Measurements from ENCODE around the gene TTLL13.
"Not testable (repeated sequence)": the region's sequence is repeated elsewhere in the genome, so short reads cannot be mapped to it uniquely, and the experiment has no call there.

TTLL13 gene

DNA sequence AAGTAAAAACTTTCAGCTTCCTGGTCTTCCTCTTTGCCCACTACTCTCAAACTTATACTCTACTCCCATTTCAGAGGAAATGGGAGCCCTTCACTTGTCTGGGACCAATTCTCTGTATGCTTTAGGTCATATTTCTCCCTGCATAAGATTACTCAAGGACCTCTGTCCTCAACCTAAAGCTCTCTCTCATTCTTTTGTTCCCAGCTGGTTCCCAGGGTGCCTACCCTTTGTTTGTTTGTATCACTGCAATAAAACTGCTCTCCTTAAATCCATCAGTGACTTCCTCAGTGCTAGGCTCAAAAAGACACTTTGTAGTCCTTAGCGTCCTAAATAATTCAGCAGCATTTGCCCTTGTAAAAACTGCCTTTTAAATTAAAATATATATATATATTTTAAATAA, 19.1 kb downstream of the TTLL13 start:
- no peak overlapping the region for H3K4me3 ChIP-seq (ENCODE audit: low read length)
- no peak for TF ChIP-seq ZNF274 (IDR thresholded peaks at IDR 0.05; ENCODE audit: low read depth, low read length)

- no peak for TF ChIP-seq ZNF274 (IDR thresholded peaks at IDR 0.05; ENCODE audit: low read depth, low read length)
- no peak overlapping the region for H3K4me3 ChIP-seq (ENCODE audit: low read length)
These were observed 21.3 kb downstream of the TTLL13 start for GRCh38 chr15:90270502-90271150.

DNA sequence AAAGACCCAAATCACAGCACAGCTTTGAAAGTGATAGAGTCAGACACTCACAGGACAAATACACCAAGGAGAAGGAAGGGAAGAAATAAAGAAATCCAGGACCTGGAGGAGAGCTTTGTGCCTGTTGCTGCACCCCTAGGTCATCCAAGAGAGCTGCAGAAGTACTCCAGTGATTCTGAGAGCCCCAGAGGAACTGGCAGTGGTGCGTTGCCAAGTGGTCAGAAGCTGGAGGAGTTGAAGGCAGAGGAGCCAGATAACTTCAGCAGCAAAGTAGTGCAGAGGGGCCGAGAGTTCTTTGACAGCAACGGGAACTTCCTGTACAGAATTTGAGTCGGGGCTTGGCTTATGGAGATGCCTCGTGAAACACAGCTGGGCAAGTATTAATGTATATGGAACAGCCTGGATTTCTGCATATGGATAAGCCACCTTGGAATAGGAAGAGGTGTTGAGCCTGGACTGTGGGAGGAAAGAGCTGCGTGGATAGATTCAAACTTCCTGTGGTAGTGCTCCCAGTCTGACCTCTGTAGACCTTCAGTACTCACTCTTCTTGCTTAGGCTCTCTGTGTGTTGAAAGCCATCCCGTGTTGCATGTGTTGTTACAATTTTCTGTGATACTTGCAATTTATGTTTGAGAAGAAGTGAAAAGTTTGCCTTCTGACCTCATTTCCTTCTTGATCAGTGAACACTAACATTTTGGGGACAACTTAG, 22.3 kb downstream of the TTLL13 start:
- TF ChIP-seq ZNF274 (IDR thresholded peaks at IDR 0.05; ENCODE audit: low read depth, low read length): no peak
- H3K4me3 ChIP-seq (ENCODE audit: low read length): no peak overlapping the region

- H3K4me3 ChIP-seq (ENCODE audit: low read length): not testable (repeated sequence)
These were observed 29.1 kb downstream of the TTLL13 start for GRCh38 chr15:90278467-90278866.

DNA sequence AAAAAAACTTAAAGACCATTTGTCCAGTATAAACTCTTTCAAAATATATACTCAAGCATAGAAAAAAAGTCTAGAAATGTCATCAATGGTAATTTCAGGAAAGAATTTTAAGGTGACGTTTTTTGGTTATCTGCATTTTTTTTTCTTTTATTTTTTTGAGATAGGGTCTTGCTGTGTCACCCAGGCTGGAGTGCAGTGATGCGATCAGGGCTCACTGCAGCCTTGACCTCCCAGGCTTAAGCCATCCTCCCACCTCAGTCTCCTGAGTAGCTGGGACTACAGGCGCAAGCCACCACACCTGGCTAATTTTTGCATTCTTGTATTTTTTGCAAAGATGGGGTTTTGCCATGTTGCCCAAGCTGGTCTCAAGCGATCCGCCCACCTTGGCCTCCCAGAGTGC, 31.4 kb downstream of the TTLL13 start:
- not testable (repeated sequence) for H3K4me3 ChIP-seq (ENCODE audit: low read length)

GRCh38 chr15:90281637-90282036, 32.3 kb downstream of the TTLL13 start:
- not testable (repeated sequence) for H3K4me3 ChIP-seq (ENCODE audit: low read length)

DNA sequence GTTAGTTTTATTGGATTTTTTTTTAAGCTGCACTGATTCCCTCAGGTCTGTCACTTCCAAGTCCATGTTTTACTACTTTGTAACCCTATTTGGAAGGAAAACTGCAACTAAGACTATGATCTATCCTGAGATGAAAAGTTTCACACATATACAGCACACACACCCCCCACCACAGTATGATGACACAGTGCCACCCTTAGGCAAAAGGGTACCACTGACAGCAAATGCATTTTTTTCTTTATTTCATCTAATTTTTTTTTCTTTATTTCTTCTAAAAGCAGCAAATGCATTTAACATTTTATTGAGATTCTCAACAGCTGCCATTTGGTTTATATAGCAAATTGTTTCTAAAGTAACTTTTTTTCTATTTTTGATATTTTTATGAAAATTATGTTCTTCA, 37.3 kb downstream of the TTLL13 start:
- H3K4me3 ChIP-seq (ENCODE audit: low read length): no peak overlapping the region
- TF ChIP-seq ZNF274 (IDR thresholded peaks at IDR 0.05; ENCODE audit: low read depth, low read length): no peak

DNA sequence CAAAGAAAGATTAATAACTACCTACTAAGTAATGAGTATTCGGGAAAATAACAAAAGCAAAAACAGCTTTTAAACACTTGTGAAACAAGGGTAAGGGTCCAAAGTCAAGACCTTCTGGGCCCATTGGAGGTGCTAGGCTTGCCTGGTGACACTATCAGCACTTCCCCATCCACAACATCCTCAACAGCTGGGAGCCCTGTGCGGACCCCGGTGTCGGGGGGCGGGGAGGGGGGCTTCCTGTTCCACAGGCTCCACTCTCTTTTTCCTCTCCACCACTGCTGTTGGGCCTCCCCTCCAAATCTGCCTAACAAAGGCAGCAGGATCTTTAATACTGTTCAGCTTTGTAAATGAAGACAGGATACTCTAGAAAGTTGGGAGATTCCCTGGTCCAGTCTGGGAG, 37.7 kb downstream of the TTLL13 start:
- no peak overlapping the region for H3K4me3 ChIP-seq (ENCODE audit: low read length)
- no peak for TF ChIP-seq ZNF274 (IDR thresholded peaks at IDR 0.05; ENCODE audit: low read depth, low read length)

DNA sequence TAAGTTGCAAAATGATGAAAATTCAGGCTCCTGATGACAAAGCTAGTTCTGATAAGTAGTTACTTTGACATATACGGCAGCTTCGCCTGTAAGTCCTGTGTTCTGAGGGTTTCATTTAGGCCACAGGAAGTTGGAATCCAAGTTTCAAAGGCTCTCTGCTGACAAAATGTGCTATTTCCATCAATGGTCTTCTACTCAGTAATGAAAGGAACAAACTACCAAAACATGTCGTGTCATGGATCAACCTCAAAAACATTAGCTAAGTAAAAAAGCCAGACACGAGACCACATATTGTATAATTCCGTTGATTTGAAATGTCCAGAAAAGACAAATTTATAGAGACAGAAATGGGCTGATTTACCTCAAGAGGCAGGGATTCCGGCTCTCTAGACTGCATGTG, 38.6 kb downstream of the TTLL13 start:
- H3K4me3 ChIP-seq (ENCODE audit: low read length): no peak overlapping the region
- no peak for TF ChIP-seq ZNF274 (IDR thresholded peaks at IDR 0.05; ENCODE audit: low read depth, low read length)

DNA sequence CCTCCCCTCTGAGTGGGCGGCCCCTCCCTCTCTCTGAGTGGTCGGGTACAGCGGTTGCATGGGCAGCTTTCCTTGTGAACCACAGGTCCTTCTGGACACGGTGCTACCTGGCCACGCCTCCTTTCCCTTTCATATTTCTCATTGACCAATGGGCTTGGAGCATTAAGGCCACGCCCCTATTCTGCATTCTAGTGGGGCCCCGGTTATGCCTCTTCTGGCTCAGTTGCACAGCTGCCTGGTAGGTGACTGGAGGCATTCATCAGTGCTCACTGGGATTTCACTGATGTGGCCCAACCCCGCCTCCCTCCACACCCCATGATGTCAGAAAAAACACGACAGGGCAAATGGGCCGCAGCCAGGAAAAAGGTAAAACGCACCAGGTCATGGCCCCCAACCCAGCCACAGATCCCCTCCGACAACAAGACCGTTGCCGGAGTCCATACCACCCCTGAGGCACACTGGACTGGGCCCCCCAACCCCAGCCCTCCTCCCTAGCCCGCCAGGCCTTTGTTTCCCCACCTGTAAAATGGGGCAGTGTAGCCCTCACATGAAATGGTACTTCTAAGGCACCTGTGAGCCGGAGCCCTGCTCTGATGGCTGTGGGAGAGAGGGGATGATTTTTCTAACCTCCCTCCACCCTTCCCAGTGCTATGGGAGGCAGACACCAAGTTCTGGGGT, 42.5 kb downstream of the TTLL13 start:
- no peak overlapping the region for H3K4me3 ChIP-seq (ENCODE audit: low read length)
- no peak for TF ChIP-seq ZNF274 (IDR thresholded peaks at IDR 0.05; ENCODE audit: low read depth, low read length)

GRCh38 chr15:90293040-90293810, 43.9 kb downstream of the TTLL13 start:
- not testable (repeated sequence) for H3K4me3 ChIP-seq (ENCODE audit: low read length)

DNA sequence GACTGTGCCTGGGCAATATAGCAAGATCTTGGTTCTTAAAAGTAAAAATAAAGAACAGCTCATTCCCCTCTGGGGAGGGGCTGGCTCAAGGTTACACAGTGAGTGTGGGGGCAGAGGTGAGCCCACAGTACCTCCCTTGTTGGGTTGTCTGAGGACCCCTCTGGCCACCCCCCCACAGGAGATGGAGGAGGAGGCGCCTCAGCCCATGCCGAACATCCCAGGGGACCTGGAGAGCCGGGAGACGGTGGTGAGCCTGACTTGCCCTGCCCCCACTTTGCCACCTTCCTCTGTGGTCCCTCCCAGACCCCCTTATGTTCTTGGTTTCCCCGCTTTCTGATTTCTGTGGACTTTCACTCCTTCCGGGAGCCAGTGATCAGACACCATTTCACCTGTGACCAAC, 44.8 kb downstream of the TTLL13 start:
- H3K4me3 ChIP-seq (ENCODE audit: low read length): no peak overlapping the region
- no peak for TF ChIP-seq ZNF274 (IDR thresholded peaks at IDR 0.05; ENCODE audit: low read depth, low read length)

GRCh38 chr15:90294601-90295269, 45.4 kb downstream of the TTLL13 start:
- H3K4me3 ChIP-seq (ENCODE audit: low read length): no peak overlapping the region
- no peak for TF ChIP-seq ZNF274 (IDR thresholded peaks at IDR 0.05; ENCODE audit: low read depth, low read length)

- TF ChIP-seq ZNF274 (IDR thresholded peaks at IDR 0.05; ENCODE audit: low read depth, low read length): no peak
- no peak overlapping the region for H3K4me3 ChIP-seq (ENCODE audit: low read length)
These were observed 45.9 kb downstream of the TTLL13 start for GRCh38 chr15:90295270-90295648.

GRCh38 chr15:90296316-90296884, 47.0 kb downstream of the TTLL13 start:
- H3K4me3 ChIP-seq (ENCODE audit: low read length): not testable (repeated sequence)

All from GM08714 (cell line).